Skeletal muscle tissue (tissue), 4 donors: ENCODE data around the gene EEA1. TPM values are rescaled to one million over a fixed set of nuclear protein-coding genes. Genes with fewer than 3 reads are reported as not detected.

Source experiments
- H3K27ac ChIP-seq: one replicate; pipeline ENCODE4 v1.7.0; 2013; ENCODE audit warnings: mild to moderate bottlenecking, low read depth, low read length, inconsistent platforms
- H3K27me3 ChIP-seq, 3 donors: one replicate each; pipeline ENCODE4 v1.7.0; 2013; ENCODE audit warnings: low read length in 3 of 3; ENCODE audit not compliant: control insufficient read depth in 3 of 3, insufficient read depth in 3 of 3
- H3K36me3 ChIP-seq, 3 donors: one replicate each; pipeline ENCODE4 v1.7.0; 2013; ENCODE audit warnings: low read length in 3 of 3; ENCODE audit not compliant: control insufficient read depth in 3 of 3, insufficient read depth in 3 of 3
- H3K4me1 ChIP-seq, 3 donors: one replicate each; pipeline ENCODE4 v1.7.0; 2013; ENCODE audit warnings: low read length in 3 of 3, mild to moderate bottlenecking in 3 of 3; ENCODE audit not compliant: control insufficient read depth in 3 of 3, insufficient read depth in 3 of 3
- H3K4me3 ChIP-seq, 3 donors: one replicate each; pipeline ENCODE4 v1.7.0; 2013; ENCODE audit warnings: low read length in 3 of 3
- H3K9ac ChIP-seq, 3 donors: one replicate each; pipeline ENCODE4 v1.7.0; 2013; ENCODE audit warnings: low read length in 3 of 3, mild to moderate bottlenecking in 3 of 3, moderate library complexity in 2 of 3, low read depth in 1 of 3
- H3K9me3 ChIP-seq, 3 donors: one replicate each; pipeline ENCODE4 v1.7.0; 2013; ENCODE audit warnings: low read length in 3 of 3; ENCODE audit not compliant: control insufficient read depth in 3 of 3
- total RNA-seq: library from RNA; depleted of rRNA; stranded (reverse); fragments of >200 nt; gene quantifications from one replicate; pipeline ENCODE4 v1.2.3, GENCODE V29; 2014
- donor health status: Osteomylitis.

EEA1 gene
- total RNA-seq, 1 donor from 2014 or later = 9.4 TPM

GRCh38 chr12:92745856-92746550, 183.1 kb downstream of the EEA1 start:
- Histone ChIP-seq H3K9me3 (no peaks in the 10 kb centered on the region), H3K27ac (peak overlapping the region; percentile 65), H3K27me3 (no peaks in the 10 kb centered on the region), H3K4me1 (peaks cover 0 to 11% (median 8%) of the 10 kb centered on the region in 3 donors), H3K36me3 (no peaks in the 10 kb centered on the region), H3K4me3 (no peak overlapping the region), H3K9ac (no peak overlapping the region)

GRCh38 chr12:92743026-92743425, 186.1 kb downstream of the EEA1 start:
- H3K9me3 ChIP-seq = no peaks in the 10 kb centered on the region
- no peak overlapping the region for H3K9ac ChIP-seq
- H3K27me3 ChIP-seq = no peaks in the 10 kb centered on the region
- H3K36me3 ChIP-seq = no peaks in the 10 kb centered on the region
- no peak overlapping the region for H3K27ac ChIP-seq
- H3K4me1 ChIP-seq = peaks cover 0 to 17% (median 11%) of the 10 kb centered on the region in 3 donors
- H3K4me3 ChIP-seq = no peak overlapping the region

- H3K36me3 ChIP-seq = no peaks in the 10 kb centered on the region
These were observed 188.7 kb downstream of the EEA1 start for GRCh38 chr12:92740411-92740810.

GRCh38 chr12:92739113-92739512, 190.0 kb downstream of the EEA1 start:
- H3K4me3 ChIP-seq = no peak overlapping the region
- H3K36me3 ChIP-seq = no peaks in the 10 kb centered on the region
- no peaks in the 10 kb centered on the region for H3K27me3 ChIP-seq
- peaks cover 3 to 21% (median 4%) of the 10 kb centered on the region in 3 donors for H3K4me1 ChIP-seq
- H3K9me3 ChIP-seq = no peaks in the 10 kb centered on the region
- H3K9ac ChIP-seq = no peak overlapping the region
- no peak overlapping the region for H3K27ac ChIP-seq

More at GRCh38 chr12:92740411-92740810, 188.7 kb downstream of the EEA1 start:
- Histone ChIP-seq H3K4me3 (no peak overlapping the region), H3K9ac (no peak overlapping the region), H3K27me3 (no peaks in the 10 kb centered on the region), H3K27ac (no peak overlapping the region), H3K9me3 (no peaks in the 10 kb centered on the region), H3K4me1 (peaks cover under 1 to 18% (median 2%) of the 10 kb centered on the region in 3 donors)

- H3K27me3 ChIP-seq = no peaks in the 10 kb centered on the region
- no peaks in the 10 kb centered on the region for H3K36me3 ChIP-seq
- no peaks in the 10 kb centered on the region for H3K9me3 ChIP-seq
- H3K4me3 ChIP-seq = no peak overlapping the region
- peaks cover 4 to 20% (median 5%) of the 10 kb centered on the region in 3 donors for H3K4me1 ChIP-seq
- H3K27ac ChIP-seq = no peak overlapping the region
- no peak overlapping the region for H3K9ac ChIP-seq
These were observed 190.9 kb downstream of the EEA1 start for GRCh38 chr12:92737855-92738850.

GRCh38 chr12:92736605-92737004, 192.5 kb downstream of the EEA1 start:
- H3K36me3 ChIP-seq = no peaks in the 10 kb centered on the region
- no peak overlapping the region for H3K27ac ChIP-seq
- H3K27me3 ChIP-seq = no peaks in the 10 kb centered on the region
- H3K4me1 ChIP-seq = peaks cover 4 to 14% (median 5%) of the 10 kb centered on the region in 3 donors
- no peak overlapping the region for H3K4me3 ChIP-seq
- no peaks in the 10 kb centered on the region for H3K9me3 ChIP-seq
- H3K9ac ChIP-seq = no peak overlapping the region

GRCh38 chr12:92735131-92735721, 193.9 kb downstream of the EEA1 start:
- H3K36me3 ChIP-seq = no peaks in the 10 kb centered on the region
- peak overlapping the region; percentile 28 for H3K27ac ChIP-seq
- H3K4me3 ChIP-seq = no peak overlapping the region
- no peaks in the 10 kb centered on the region for H3K27me3 ChIP-seq
- H3K9me3 ChIP-seq = no peaks in the 10 kb centered on the region
- no peak overlapping the region for H3K9ac ChIP-seq
- H3K4me1 ChIP-seq = peaks cover 4 to 14% (median 5%) of the 10 kb centered on the region in 3 donors

GRCh38 chr12:92733661-92734060, 195.4 kb downstream of the EEA1 start:
- Histone ChIP-seq H3K27me3 (no peaks in the 10 kb centered on the region), H3K4me1 (peaks cover 4 to 13% (median 5%) of the 10 kb centered on the region in 3 donors), H3K4me3 (no peak overlapping the region), H3K36me3 (no peaks in the 10 kb centered on the region), H3K27ac (no peak overlapping the region), H3K9ac (no peak overlapping the region), H3K9me3 (no peaks in the 10 kb centered on the region)

- Histone ChIP-seq H3K27ac (no peak overlapping the region), H3K27me3 (no peaks in the 10 kb centered on the region), H3K9ac (no peak overlapping the region), H3K9me3 (no peaks in the 10 kb centered on the region), H3K4me3 (no peak overlapping the region), H3K36me3 (no peaks in the 10 kb centered on the region), H3K4me1 (peaks cover 4 to 9% (median 5%) of the 10 kb centered on the region in 3 donors)
These were observed 195.9 kb downstream of the EEA1 start for GRCh38 chr12:92733181-92733580.
